ENCODE measurements around the gene SLC12A7.
"Not testable (repeated sequence)": the region's sequence is repeated elsewhere in the genome, so short reads cannot be mapped to it uniquely, and the experiment has no call there.

The SLC12A7 gene

DNA sequence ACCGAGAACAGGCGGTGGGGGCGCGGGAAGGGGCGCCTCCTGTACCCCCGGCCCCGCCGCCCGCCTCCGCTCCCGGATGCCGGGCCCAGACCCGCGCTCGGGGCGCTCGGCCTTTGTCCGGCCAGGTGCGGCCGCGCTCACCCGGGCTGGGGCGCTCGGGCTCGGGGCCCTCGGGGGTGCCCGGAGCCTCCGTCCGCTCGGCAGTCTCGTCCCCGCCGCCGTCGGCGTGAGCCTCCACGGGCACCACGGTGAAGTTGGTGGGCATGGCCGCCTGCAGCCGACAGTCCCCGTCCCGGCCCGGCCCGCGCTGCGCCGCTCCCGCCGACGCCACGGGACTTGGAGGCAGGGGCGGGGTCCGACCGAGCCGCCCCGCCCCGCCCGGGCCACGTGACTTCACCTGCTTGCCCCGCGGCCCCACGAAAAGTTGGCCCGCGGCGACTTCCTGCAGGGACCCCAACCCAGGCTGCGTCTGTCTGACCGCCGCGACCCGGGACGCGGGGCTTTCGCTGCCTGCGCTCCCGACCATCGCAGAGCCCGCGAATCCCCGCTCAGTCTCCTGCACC, at the start of gene SLC12A7:
Gene SLC12A7, minus strand, starts transcription at position 337 of the 563 bp plus-strand sequence. Its CDS starts 72 bp downstream, at position 265.
- peaks cover 0 to 16% (median 6%) of the 10 kb centered on the region in 4 donors for H3K4me1 ChIP-seq
- no peak for DNase-seq

DNA sequence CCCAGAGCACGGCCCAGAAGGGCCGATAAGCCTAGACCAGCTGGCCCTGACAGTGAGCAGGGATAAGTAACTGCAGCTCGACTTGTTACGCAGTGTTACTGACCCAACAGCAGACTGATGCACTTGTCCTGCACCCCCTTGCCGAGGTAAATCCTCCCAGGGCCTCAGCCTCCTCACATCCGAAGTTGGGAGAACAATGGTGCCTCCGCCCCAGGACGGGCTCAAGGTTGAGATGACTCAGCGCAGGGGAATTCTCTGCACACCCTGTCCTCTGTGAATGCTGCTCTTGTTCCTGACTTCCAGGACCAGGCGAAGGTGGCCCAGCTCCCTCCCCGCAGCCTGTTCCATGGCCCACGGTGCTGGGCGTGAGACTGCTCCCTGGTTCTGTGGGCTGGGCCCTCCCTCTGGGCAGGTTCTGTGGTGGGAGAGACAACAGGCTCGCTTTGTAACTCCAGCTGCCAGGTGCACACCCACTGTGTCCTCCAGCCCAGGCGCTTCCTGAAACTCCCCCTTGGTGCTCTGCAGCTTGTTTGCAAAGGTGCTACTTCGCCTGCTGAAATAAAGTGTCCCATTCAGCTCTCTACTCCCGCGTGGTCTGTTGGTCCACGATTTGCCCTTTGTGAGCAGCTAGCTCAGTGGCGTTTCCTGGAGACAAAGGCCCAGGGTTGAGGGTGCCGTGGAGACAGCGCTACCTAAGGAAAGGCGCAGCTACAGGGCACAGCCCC, 49.4 kb upstream of the SLC12A7 start:
- intact Hi-C loops (cut with DNase I; ENCODE audit: low total_unique reads): no loop called here
- Histone ChIP-seq H3K4me1 (peaks cover 0 to under 1% (median 0%) of the 10 kb centered on the region in 4 donors), H3K27ac (no peak overlapping the region), H3K9me3 (no peaks in the 10 kb centered on the region), H3K4me3 (no peak overlapping the region), H3K27me3 (peaks cover 0 to 62% of the 10 kb centered on the region in 2 donors), H3K36me3 (no peaks in the 10 kb centered on the region)
- DNase-seq: no peak
- TF ChIP-seq, protein P1, sequence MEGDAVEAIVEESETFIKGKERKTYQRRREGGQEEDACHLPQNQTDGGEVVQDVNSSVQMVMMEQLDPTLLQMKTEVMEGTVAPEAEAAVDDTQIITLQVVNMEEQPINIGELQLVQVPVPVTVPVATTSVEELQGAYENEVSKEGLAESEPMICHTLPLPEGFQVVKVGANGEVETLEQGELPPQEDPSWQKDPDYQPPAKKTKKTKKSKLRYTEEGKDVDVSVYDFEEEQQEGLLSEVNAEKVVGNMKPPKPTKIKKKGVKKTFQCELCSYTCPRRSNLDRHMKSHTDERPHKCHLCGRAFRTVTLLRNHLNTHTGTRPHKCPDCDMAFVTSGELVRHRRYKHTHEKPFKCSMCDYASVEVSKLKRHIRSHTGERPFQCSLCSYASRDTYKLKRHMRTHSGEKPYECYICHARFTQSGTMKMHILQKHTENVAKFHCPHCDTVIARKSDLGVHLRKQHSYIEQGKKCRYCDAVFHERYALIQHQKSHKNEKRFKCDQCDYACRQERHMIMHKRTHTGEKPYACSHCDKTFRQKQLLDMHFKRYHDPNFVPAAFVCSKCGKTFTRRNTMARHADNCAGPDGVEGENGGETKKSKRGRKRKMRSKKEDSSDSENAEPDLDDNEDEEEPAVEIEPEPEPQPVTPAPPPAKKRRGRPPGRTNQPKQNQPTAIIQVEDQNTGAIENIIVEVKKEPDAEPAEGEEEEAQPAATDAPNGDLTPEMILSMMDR (IDR thresholded peaks at IDR 0.05): no peak

More for the DNA sequence above, at the start of gene SLC12A7:
- Histone ChIP-seq H3K27me3 (peaks cover 0 to 25% of the 10 kb centered on the region in 2 donors), H3K4me3 (peak within 1 kb of the TSS; percentile 86 to 90), H3K36me3 (peaks cover 0 to 2% (median 0%) of the 10 kb centered on the region in 3 donors), H3K27ac (peak within 1 kb of the TSS; percentile 75 to 78), H3K9me3 (no peaks in the 10 kb centered on the region)
- TF ChIP-seq, protein P1 (IDR thresholded peaks at IDR 0.05): no peak
- intact Hi-C loops (cut with DNase I; ENCODE audit: low total_unique reads): no loop called here

DNA sequence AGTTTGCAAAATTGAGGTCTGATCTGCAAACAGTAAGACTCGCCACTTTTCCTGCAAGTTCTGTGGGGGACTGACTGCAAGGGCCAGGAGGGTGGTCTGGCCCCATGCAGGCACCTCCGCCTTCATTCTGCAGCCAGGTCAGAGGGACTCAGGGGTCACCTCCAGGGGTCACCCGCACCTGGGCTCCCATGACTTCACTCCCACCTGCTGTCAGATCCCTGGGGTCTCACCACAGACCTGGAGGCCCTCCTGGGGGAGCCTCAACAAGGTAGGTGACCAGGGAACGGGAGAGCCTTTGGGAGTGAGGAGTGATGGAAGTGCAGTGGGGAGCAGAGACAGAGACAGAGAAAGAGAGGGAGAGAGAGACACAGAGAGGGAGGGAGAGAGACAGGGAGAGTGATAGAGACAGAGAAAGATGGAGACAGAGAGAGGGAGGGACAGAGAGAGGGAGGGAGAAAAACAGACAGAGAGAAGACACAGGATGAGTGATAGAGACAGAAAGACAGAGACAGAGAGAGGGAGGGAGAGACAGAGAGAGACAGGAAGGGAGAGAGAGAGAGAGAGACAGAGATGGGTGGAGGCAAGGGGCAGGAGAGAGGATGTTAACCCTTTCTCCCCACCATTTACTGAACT, 48.0 kb upstream of the SLC12A7 start:
- TF ChIP-seq, protein P1 (IDR thresholded peaks at IDR 0.05): no peak
- Histone ChIP-seq H3K9me3 (no peaks in the 10 kb centered on the region), H3K4me1 (peaks cover 0 to 14% (median 10%) of the 10 kb centered on the region in 4 donors), H3K4me3 (no peak overlapping the region), H3K27ac (no peak overlapping the region), H3K36me3 (no peaks in the 10 kb centered on the region), H3K27me3 (peaks cover 0 to 76% of the 10 kb centered on the region in 2 donors)
- intact Hi-C loops (cut with DNase I; ENCODE audit: low total_unique reads): no loop called here
- DNase-seq: no peak

DNA sequence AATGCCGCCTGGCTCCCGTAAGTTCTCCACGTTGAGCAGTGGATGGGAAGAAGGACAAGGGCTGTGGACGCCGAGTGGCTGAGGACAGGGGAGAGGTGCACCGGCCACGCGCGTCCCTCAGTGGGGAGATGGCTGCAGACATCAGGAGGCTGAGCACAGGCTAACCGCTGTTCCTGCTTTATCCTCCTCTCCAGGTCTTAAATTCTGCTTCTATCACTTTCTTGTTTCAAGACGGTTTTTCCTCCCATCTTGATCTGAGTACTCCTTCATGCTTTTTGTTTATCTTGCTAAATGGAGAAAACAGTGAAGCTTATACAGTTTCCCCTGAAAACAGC, 47.4 kb upstream of the SLC12A7 start:
- no peaks in the 10 kb centered on the region for H3K36me3 ChIP-seq
- H3K27me3 ChIP-seq: peaks cover 0 to 82% of the 10 kb centered on the region in 2 donors
- TF ChIP-seq, protein P1 (IDR thresholded peaks at IDR 0.05): no peak
- H3K4me1 ChIP-seq: peaks cover 0 to 15% (median 10%) of the 10 kb centered on the region in 4 donors
- DNase-seq: no peak
- intact Hi-C loops (cut with DNase I; ENCODE audit: low total_unique reads): no loop called here
- H3K4me3 ChIP-seq: no peak overlapping the region
- H3K9me3 ChIP-seq: no peaks in the 10 kb centered on the region
- no peak overlapping the region for H3K27ac ChIP-seq

DNA sequence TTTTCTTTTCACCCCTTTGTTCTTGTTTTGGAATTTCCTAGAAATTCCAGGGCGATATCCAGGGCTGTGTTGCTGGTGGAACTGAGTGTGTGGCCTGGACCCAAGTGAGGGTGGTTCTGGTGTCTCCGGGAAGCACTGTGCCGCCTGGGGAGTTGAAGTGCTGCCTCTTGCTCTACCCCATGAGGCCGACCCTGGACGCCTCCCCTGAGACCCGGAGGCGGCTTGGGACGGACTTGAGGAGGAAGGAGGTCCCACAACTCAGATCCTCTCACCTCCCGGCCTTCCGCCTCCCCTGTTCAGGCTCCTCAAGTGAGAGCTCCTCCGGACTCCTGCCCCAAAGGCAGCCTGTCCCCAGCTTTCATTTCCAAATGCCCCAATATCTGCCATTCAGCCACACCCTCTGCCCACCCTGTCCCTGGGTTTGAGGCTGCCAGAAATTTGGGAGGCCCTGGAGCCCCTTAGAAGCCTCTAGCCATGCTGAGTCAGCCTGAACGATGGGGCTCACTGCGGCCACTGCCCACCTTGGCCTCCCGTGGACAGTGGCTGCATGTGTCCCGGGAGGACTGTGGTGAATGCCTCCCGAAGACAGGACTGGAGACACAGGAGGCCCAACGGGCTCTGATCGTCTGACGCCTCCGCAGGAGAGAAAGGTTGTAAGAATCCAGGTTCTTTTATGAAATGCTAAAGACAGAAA, 46.9 kb upstream of the SLC12A7 start:
- no peaks in the 10 kb centered on the region for H3K9me3 ChIP-seq
- peaks cover 0 to 78% of the 10 kb centered on the region in 2 donors for H3K27me3 ChIP-seq
- no peaks in the 10 kb centered on the region for H3K36me3 ChIP-seq
- intact Hi-C loops (cut with DNase I; ENCODE audit: low total_unique reads): no loop called here
- TF ChIP-seq, protein P1 (IDR thresholded peaks at IDR 0.05): no peak
- H3K4me3 ChIP-seq: no peak overlapping the region
- H3K4me1 ChIP-seq: peaks cover 0 to 15% (median 10%) of the 10 kb centered on the region in 4 donors
- no peak overlapping the region for H3K27ac ChIP-seq
- no peak for DNase-seq

DNA sequence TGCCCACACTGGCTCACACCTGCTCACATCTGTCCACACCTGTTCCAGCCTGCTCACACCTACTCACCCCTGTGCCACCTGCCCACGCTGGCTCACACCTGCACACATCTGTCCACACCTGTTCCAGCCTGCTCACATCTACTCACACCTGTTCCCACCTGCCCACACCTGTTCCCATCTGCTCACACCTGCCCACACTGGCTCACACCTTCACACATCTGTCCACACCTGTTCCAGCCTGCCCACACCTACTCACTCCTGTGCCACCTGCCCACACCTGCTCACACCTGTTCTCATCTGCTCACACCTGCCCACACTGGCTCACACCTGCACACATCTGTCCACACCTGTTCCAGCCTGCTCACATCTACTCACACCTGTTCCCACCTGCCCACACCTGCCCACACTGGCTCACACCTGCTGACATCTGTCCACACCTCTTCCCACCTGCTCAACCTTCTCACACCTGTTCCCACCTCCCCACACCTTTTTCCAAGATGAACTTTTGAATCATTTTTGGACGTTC, 45.7 kb upstream of the SLC12A7 start:
- DNase-seq; intact Hi-C loops (cut with DNase I; ENCODE audit: low total_unique reads); H3K4me3 ChIP-seq; H3K36me3 ChIP-seq; H3K27ac ChIP-seq; H3K9me3 ChIP-seq: not testable (repeated sequence)
- Histone ChIP-seq H3K4me1 (peaks cover 0 to 15% (median 10%) of the 10 kb centered on the region in 4 donors), H3K27me3 (peaks cover 0 to 79% of the 10 kb centered on the region in 2 donors)
